GM19193 (cell line): ENCODE data around the gene GCK.

Experiments
- POLR2A ChIP-seq: IDR thresholded peaks from 4 replicates; pipeline ENCODE4 v1.6.1; 2011; ENCODE audit not compliant: insufficient read depth, insufficient read length; ENCODE audit errors: extremely low read depth

GCK gene

DNA sequence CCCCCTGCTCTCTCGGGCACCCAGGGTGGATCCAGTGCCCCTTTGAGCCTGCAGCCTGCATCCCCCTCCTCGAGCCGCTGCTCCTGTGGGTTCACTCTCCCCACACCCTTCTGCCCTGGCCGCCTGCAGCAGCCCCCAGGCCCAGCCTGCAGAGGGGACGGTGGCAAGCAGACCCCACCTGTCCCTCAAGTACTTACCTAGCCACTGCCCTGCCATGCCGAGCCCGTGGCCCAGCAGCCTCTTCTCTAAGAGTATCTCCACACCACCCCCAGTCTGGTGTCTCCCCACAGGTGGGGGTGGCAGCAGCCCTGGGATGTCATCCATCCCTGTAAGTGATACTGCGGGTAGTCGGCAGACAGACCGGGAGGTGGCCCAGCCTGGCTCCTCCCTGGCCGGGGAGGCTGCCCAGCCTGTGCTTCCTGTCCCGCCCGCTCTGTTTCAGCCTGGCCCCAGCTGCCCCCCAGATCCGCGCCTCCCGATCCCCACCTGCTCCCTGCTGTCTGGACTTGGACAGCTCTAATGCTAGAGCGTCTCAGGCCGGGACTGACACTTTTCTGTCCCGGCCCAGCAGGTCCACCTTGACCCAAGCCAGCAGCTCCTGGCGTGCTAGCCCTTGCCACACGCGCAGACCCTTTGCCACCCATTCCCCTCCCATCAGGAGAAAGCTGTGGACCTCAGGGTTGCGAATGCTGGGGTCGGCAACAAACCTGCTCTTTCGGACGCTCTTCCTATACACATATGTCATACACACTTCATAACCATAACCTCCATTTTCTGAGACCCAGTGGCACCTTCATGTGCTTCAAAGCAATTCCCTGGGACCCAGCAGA, 36.5 kb upstream of the GCK start:
- no peak for TF ChIP-seq POLR2A

DNA sequence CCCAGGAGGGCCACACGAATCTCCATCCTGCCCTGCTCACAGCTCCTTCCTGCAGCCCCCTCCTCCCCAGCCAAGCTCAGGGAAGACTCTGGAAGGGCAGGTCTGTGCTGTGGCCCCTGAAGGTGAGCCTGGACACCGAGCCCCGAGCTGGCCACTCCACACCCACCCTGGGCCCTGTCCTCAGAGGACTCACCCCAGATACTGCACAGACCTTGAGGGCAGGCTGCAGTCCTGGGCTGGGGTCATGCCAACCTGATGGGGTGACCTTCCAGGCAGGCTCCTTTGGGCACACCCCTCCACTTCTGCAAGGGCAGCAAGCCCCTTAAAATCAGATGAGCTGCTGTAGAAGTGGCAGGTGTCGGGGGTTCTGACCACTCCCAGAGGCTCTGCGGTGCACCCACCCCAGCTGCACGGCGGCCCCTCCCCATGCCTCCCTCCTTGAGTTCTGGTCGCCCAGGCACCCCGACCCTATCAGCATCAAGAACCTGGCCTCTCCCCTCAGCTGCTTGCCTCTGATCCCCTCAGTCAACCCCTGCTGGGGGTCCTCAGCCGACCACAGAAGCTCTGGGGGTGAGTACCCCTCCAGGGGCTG, 35.8 kb upstream of the GCK start:
- TF ChIP-seq POLR2A: no peak

DNA sequence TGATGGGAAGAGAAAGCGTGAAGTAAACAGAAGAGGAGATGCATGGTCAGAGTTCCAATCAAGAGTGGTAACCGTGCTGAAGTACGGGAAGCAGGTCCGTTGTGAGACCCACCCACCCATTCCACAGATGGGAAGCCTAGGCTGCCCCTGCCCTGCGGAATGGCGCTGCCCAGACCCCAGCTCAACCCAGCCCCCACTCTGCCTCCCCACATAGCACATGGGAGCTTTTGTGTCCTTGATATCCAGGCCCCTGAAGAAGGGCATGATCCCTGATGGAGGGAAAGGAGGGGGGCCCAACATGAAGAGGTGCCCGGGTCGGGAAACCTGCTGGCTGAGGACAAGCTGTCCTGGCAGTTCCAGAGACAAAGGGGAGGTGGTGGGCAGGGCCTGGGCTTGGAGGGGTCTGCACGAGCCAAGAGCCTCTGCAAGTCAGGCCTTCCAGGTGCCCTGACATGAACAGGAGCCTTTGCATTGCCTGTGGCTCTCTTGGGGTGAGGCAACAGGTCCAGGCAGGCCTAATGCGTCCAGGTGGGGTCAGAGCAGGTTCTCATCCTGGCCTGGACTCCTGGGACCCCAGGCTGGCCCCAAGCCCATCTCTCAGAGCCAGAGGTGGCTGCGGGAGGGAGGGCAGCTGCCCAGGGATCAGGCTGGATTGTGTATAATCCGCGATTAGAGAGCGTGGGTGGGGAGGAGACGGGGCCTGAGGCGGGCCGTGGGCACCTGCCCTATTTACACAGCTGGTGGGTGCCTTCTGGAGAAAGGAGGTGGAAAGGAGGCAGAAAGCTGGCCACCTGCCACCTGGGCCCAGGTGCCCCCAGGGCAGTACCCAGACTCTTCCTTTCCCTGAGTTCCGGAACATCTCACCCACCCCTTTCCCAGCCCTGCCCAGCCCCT, 35.1 kb upstream of the GCK start:
- no peak for TF ChIP-seq POLR2A

DNA sequence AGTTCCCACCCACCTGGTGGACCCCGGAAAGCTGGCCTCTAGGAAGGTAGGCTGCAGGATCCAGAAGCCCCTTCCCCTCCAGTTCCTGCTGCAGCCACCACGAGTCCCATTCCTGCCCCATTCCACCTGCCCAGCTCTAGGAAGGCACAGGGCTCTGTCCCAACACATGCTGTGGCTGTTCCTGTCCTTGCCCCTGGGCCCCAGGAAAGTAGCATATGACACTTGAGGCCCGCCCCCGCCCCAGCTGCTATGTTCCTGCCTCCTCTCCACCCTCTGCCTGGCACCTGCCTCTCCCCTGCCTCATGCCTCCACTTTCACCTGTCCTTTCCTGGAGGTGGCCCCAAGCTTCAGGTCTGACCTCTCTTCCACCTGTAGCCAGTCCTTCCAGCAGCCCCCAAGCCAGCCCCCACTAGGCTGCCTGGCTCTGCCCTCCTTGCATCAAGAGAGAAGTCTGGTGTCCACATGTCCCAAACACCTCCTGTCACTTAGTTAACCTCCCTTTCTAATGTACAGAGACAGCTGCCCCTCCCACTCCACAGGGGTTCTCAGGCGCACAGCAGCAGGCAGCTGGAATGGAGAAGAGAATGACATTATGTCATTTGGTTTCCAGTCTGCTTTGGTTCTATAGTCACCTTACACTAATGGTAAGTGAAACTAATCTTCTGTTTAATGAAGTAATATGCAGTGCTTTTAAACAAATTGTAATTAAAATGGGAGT, 34.3 kb upstream of the GCK start:
- no peak for TF ChIP-seq POLR2A

DNA sequence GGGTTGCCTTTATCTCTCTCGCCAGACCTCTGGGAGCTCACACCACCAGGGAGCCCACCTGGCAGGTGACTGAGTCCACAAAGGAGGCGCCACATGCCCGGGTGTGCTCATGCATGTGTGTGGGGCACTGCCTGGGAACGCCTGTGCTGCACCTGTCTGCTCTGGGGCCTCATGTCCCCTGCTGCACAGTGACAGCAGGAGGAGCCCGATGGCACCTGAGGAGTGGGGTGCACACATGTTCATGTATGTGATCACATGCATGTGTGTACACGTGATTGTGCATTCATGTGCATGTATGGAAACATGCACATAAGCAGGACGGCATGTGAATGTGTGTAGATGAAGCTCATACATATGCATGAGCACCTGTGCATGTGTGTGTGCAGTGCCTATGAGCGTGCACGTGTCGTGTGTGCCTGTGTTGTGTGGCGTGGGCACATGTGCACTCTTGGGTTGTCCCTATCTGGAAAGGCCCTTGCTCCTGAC, 33.6 kb upstream of the GCK start:
- no peak for TF ChIP-seq POLR2A

DNA sequence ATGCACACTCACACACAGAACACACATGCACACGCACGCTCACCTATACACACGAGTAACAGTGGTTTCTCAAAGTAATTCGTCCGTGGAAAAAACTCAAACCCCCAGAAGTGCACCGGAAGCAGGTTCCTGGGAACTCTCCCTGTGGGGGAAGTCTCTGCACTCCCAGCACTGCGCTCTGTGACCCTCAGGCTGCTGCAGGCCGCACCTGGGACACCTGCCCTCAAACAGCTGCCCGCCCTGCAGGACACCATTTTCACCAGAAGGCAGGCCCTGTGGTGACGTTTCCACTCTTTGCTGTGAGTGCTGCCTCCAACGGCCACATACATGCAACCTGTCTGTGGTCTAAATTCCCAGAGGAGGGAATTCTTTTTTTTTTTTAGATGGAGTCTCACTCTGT, 32.8 kb upstream of the GCK start:
- no peak for TF ChIP-seq POLR2A

DNA sequence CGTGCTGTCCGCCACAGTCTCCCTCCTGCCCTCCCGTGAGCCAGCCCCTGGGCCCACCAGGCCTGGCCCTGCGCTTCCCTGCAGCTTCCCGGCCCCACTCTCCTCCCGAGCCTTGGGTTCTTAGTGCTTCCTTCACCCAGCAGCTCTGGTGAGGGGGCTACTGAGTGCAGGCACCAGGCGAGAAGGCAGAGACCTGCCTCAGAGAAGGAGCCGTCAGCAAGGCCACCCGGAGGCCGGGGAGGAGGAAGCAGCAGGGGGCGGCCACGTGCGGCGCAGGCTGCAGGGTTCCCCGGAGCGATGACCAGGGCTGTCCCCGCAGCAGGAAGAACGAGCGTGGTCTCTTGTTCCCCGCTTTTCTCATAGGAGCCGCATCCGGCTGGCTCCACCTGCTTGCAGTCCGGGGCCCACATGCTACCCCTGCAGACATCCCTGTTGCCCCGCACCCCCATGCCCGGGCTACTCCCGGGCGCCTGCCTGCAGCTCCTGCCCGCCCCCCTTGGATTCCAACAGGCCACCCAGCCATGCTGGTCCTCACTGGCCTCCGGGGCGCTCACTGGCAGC, 32.1 kb upstream of the GCK start:
- TF ChIP-seq POLR2A: no peak

DNA sequence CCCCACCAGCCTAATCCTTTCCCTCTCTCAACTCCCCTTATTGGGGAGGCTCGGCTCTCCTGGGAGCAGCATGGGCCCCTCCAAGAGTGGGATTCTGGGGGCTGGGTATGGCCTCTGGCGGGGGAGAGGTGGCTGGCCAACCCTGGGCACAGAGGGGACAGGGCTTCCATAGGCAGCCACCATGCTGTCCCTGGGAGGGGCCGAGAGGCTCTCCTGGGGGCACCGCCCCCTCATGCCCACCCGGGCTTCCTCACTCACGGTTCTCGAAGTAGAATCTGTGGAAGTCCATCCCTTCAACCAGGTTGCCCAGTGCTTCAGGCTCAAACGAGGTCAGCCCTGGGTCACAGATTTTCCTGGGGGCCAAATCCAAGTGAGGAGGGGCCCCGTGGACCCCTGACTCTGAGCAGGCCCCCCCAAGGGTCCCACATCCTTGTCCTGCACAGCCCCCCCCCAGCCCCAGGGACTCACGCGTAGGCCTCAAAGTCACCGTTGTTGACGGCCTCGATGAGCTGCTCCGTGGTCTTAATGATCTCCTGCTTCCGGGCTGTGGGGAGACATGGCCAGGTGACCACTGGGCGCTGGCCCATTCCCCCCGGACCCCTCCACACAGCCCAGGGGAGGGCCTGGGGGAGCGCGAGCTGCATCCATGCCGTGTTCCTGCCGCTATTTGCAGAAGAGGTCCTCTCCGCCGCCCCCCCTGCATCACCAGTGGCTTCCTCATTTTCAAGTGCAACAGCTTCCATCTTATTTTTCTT, 31.3 kb upstream of the GCK start:
- TF ChIP-seq POLR2A: no peak

DNA sequence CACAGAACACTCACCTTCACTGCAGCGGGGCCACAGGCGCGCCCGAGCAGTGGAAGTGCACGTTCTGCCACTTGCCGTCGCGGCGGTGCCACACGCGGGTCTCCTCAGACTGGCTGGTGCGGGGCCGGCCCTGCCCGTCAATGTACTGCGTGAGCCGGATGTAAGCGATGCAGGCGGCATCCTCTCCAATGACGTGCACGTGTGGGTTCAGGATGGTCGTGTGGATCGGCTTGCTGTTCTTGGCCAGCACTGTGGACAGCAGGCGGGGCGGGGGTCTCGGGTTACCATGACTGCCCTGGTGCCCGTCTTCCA, 30.8 kb upstream of the GCK start:
- no peak for TF ChIP-seq POLR2A

DNA sequence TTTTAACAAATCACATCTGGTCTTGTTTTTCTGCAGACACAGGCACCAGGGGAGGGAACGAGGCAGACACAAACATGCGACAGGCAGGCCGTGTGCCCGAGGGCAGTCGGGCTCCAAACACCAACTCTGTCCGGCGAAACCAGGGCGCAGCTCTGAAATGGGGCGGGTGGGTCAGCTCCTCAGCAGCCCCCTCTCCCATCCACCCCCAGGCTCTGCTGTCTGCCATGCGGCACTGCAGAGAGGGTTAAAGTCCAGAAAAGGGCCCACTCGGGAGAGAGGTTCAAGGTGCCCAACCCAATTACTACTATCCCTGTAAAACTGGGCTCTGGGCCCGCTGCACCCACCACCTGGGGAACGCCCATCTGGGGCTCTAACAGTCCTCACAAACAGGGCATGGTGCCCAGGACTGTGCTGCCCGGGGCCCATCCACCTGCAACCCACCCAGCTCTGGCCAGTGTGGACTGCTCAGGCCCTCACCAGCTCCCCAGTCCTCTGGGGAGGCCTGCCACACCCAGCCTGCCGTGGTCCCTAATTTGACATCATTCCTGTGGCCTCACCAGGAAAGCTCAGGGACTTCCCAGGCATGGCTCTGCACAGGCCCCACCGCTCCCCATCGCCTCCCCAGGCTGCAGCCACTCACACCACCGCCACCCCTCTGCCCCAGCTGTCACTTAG, 30.3 kb upstream of the GCK start:
- TF ChIP-seq POLR2A: no peak

DNA sequence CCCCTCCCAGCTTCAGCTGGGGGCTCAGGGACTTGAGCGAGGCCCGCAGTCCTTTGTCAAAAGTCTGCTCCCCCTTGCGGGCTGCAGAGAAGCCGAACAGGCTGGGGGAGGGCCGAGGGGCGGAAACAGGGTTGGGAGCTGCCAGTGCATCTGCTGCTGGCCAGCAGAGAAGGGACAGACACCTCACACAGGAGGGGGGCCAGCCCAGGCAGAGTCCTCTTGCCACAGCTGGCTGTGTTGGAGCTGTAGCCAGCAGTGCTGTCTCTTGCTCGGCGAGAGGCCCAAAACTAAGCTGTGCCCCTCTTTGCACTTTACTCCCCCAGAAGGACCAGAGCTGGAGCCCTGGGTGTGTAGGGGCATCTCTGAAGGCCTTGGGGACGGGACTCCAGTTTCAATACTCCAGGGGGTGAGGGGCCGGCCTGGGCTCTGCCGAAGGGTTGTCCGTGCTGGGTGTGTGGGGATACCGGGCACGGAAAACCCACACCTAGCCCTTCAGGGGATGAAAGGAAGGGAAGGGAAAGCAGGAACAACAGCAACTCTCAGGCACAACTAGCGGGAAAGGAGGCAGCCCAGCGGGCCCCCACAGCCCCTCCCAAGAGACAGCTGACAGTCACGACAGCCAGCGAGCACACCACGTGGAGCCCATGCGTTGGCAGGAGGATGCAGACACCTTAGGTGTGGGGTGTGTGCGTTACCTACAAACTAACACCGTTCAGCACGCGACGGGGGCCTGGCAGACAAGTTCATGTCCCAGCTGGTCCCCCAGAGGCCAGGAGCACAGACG, 29.4 kb upstream of the GCK start:
- no peak for TF ChIP-seq POLR2A

DNA sequence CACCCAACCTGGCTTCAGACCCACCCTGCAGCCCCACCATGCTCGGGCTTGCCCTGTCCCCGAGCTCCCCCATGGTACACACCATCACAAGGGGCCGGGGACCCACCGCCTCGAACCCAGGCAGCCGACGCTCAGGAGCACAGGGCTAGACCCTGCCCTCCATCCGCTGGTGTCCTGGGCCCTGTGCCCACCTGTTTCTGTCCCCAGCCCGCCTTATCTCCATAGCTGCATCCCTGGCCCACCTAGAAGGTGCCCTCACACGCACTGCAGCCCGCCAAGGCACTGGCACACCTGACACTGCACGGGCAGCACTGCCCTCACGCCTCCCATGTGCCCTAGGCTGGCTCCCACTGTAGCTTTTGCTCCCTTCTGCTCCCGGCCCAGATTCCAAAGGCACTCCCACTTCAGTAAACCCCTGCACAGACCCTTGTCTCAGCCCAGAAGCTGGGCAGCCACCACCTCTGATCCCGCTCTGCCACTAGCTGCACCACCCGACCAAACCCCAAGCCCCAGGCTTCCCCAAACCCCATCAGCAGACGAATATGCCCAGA, 28.7 kb upstream of the GCK start:
- no peak for TF ChIP-seq POLR2A
